GM06990 (cell line): ENCODE measurements around the gene GBX2.

Source experiments
- DNase-seq: peaks from one replicate; pipeline ENCODE4 v3.0.0-alpha.2; 2011; ENCODE audit not compliant: insufficient read length; ENCODE audit errors: extremely low read depth
- H3K27me3 ChIP-seq: replicated peaks from 2 replicates; pipeline ENCODE4 v1.6.0; 2011; ENCODE audit warnings: low read length; ENCODE audit not compliant: control insufficient read depth, insufficient read depth
- H3K36me3 ChIP-seq: 2 replicates; pipeline ENCODE4 v1.5.1; 2011; ENCODE audit warnings: low read length; ENCODE audit not compliant: control insufficient read depth, insufficient read depth
- H3K4me3 ChIP-seq: replicated peaks from 2 replicates; pipeline ENCODE4 v1.5.1; 2011; ENCODE audit warnings: low read depth, mild to moderate bottlenecking, control low read depth, low read length
- TF ChIP-seq, protein P1 (sequence below): IDR thresholded peaks from 2 replicates; pipeline ENCODE4 v1.5.1; 2011; ENCODE audit warnings: low read length, control low read depth, mild to moderate bottlenecking, inconsistent platforms; ENCODE audit not compliant: insufficient read depth, poor library complexity, severe bottlenecking

Gene GBX2

DNA sequence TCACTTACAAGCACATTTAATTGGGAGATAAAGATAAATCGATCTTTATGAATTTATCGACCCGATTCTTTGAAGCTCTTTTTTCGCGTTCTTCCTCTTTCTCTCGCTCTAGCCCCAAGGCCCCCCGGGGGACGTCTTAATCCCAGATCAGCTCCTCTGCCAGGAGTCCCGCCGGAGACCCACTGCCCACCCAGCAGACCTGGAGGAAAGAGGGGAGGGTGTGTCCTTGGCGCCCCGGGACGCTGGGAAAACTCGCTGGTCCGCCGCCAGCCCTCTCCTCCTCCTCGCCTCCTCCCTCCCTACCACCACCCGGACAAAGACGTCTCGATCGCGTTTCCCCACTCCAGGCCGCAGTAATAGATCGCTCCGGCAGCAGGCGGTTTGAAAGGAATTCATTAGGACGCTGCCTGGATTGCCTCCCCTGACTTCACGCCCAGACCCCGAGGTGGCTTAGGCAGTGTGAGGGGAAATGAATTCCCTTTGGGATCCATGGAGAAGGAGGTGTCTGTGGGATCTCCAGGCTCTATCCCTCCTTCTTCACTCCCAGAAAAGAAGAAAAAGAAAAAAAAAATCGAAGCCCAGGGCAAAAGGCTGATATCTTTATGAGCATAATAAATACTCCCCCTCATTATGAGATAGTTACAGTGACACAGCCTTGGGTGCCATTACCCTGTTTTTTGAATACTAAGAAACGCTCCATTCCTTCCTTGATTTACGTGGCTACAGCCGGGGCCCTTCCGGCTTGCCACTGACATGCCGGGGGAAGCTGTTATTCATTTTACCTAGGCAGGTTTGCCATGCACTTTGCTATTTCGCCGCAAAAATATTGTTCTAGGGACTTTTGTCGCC is 1.8 kb upstream of the GBX2 start:
- peaks cover 1% of the 10 kb centered on the region; the same call in 1 of the 2 replicates for H3K27me3 ChIP-seq
- no peaks in the 10 kb centered on the region for H3K36me3 ChIP-seq

GRCh38 chr2:236169151-236169721 is 1.1 kb upstream of the GBX2 start:
- Histone ChIP-seq H3K4me3 (no peak overlapping the region), H3K36me3 (no peaks in the 10 kb centered on the region), H3K27me3 (peaks cover 1% of the 10 kb centered on the region; the same call in 1 of the 2 replicates)
- TF ChIP-seq, protein P1, sequence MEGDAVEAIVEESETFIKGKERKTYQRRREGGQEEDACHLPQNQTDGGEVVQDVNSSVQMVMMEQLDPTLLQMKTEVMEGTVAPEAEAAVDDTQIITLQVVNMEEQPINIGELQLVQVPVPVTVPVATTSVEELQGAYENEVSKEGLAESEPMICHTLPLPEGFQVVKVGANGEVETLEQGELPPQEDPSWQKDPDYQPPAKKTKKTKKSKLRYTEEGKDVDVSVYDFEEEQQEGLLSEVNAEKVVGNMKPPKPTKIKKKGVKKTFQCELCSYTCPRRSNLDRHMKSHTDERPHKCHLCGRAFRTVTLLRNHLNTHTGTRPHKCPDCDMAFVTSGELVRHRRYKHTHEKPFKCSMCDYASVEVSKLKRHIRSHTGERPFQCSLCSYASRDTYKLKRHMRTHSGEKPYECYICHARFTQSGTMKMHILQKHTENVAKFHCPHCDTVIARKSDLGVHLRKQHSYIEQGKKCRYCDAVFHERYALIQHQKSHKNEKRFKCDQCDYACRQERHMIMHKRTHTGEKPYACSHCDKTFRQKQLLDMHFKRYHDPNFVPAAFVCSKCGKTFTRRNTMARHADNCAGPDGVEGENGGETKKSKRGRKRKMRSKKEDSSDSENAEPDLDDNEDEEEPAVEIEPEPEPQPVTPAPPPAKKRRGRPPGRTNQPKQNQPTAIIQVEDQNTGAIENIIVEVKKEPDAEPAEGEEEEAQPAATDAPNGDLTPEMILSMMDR: no peak
- no peak for DNase-seq

More for the DNA sequence above, 1.8 kb upstream of the GBX2 start:
- TF ChIP-seq, protein P1: no peak
- no peak overlapping the region for H3K4me3 ChIP-seq
- DNase-seq: no peak

- Histone ChIP-seq H3K4me3 (no peak overlapping the region), H3K36me3 (no peaks in the 10 kb centered on the region), H3K27me3 (peaks cover 1% of the 10 kb centered on the region; the same call in 1 of the 2 replicates)
- TF ChIP-seq, protein P1: no peak
- no peak for DNase-seq
Observed at GRCh38 chr2:236167297-236168109, 683 bp downstream of the GBX2 start.

- H3K27me3 ChIP-seq: peaks cover 1% of the 10 kb centered on the region
- TF ChIP-seq, protein P1: no peak
- H3K4me3 ChIP-seq: no peak overlapping the region
- H3K36me3 ChIP-seq: no peaks in the 10 kb centered on the region
- DNase-seq: no peak
Observed at GRCh38 chr2:236166796-236167296, 1.3 kb downstream of the GBX2 start.

- Histone ChIP-seq H3K4me3 (no peak overlapping the region), H3K27me3 (peaks cover 1% of the 10 kb centered on the region), H3K36me3 (no peaks in the 10 kb centered on the region)
- TF ChIP-seq, protein P1: no peak
- DNase-seq: no peak
Observed at GRCh38 chr2:236165842-236166795, 2.1 kb downstream of the GBX2 start.
